ENCODE data around the gene PDE12.
A peak's percentile ranks its signal among the peaks of the same experiment; 100 is the strongest.
"Not testable (repeated sequence)": the region's sequence is repeated elsewhere in the genome, so short reads cannot be mapped to it uniquely, and the experiment has no call there.

PDE12 gene

GRCh38 chr3:57586778-57587177, 30.7 kb downstream of the PDE12 start:
- no peak for DNase-seq (ENCODE audit: low read depth, low spot score)

GRCh38 chr3:57587905-57588304, 31.8 kb downstream of the PDE12 start:
- DNase-seq (ENCODE audit: low read depth, low spot score): no peak

- no peak for DNase-seq (ENCODE audit: low read depth, low spot score)
Measured at GRCh38 chr3:57592306-57592705, 36.2 kb downstream of the PDE12 start.

- no peak for DNase-seq (ENCODE audit: low read depth, low spot score)
Measured at GRCh38 chr3:57594144-57594543, 38.1 kb downstream of the PDE12 start.

- no peak for DNase-seq (ENCODE audit: low read depth, low spot score)
Measured at GRCh38 chr3:57594576-57594975, 38.5 kb downstream of the PDE12 start.

- no peak for DNase-seq (ENCODE audit: low read depth, low spot score)
Measured at GRCh38 chr3:57596495-57597126, 40.5 kb downstream of the PDE12 start.

GRCh38 chr3:57597127-57597923, 41.3 kb downstream of the PDE12 start, which contains the start of gene ARF4:
ARF4 (minus strand) TSS chr3:57597344; CDS start chr3:57597140, 204 bp downstream.
- DNase-seq (ENCODE audit: low read depth, low spot score): peak; percentile 98

GRCh38 chr3:57598765-57599360, 42.8 kb downstream of the PDE12 start:
- DNase-seq (ENCODE audit: low read depth, low spot score): no peak

- no peak for DNase-seq (ENCODE audit: low read depth, low spot score)
Measured at GRCh38 chr3:57600195-57600594, 44.1 kb downstream of the PDE12 start.

GRCh38 chr3:57604971-57605370, 48.9 kb downstream of the PDE12 start:
- DNase-seq (ENCODE audit: low read depth, low spot score): no peak

GRCh38 chr3:57605683-57606082, 49.6 kb downstream of the PDE12 start:
- DNase-seq (ENCODE audit: low read depth, low spot score): no peak

- DNase-seq (ENCODE audit: low read depth, low spot score): not testable (repeated sequence)
Measured at GRCh38 chr3:57611870-57612269, 55.8 kb downstream of the PDE12 start.

- DNase-seq (ENCODE audit: low read depth, low spot score): no peak
Measured at GRCh38 chr3:57616233-57616632, 60.2 kb downstream of the PDE12 start.

All from activated naive CD8-positive, alpha-beta T cell treated with anti-CD3 and anti-CD28 coated beads, Interleukin-2, amount 50 U/mL, for 16 hours (primary cell).